GM18951 (cell line): Measurements from ENCODE around the gene HACL1.
"Not testable (repeated sequence)": the region's sequence is repeated elsewhere in the genome, so short reads cannot be mapped to it uniquely, and the experiment has no call there.

Experiments used
- POLR2A ChIP-seq: IDR thresholded peaks from 4 replicates; pipeline ENCODE4 v1.6.1; 2011; ENCODE audit warnings: mild to moderate bottlenecking; ENCODE audit not compliant: insufficient read length, insufficient read depth; ENCODE audit errors: extremely low read depth
- in situ Hi-C: fragments of 300-500 bp; cut with MboI; formaldehyde crosslinking; loops from one replicate; pipeline ENCODE4 v1.12.0; 2022; ENCODE audit warnings: low sequenced_read_pairs, mixed read lengths, inconsistent platforms; ENCODE audit not compliant: unreplicated experiment

HACL1 gene

DNA sequence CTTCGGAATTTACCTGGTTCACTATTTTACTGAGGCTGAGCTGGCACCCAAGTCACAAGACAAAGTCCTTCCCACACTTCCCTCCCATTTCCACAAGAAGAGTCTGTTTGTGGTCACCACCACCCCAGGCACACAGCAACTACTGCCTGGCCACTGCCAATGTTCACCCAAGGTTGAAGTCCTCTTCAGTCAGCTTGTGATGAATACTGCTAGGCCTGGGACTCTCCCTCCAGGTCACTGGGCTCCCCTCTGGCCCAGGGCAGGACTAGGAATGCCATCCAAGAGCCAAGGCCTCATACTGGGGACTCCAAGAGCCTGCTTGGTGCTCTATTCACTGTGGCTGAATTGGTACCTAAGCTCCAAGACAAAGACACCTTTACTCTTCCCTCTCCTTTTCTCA lies 49.5 kb downstream of the HACL1 start:
- in situ Hi-C loops, result loop anchor here (25.0 kb wide), 1 partner anchor 340 kb away; the partner anchor contains the start of gene CAPN7
- TF ChIP-seq POLR2A, result no peak

DNA sequence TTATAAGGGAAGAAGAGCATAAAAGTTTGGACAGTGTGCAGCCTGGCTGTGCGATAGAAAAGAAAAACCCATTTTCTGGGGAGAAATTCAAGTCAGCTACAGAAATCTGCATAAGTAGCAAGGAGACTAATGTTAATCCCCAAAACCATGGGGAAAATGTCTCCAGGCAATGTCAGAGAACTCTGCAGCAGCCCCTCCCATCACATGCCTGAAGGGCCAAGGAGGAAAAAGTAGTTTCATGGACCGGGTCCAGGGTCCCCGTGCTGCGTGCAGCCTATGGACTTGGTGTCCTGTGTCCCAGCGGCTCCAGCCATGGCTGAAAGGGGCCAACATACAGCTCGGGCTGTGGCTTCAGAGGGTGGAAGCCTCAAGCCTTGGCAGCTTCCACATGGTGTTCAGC lies 51.5 kb downstream of the HACL1 start:
- in situ Hi-C loops, result loop anchor here (25.0 kb wide), 1 partner anchor 338 kb away; the partner anchor contains the start of gene CAPN7
- TF ChIP-seq POLR2A, result no peak

DNA sequence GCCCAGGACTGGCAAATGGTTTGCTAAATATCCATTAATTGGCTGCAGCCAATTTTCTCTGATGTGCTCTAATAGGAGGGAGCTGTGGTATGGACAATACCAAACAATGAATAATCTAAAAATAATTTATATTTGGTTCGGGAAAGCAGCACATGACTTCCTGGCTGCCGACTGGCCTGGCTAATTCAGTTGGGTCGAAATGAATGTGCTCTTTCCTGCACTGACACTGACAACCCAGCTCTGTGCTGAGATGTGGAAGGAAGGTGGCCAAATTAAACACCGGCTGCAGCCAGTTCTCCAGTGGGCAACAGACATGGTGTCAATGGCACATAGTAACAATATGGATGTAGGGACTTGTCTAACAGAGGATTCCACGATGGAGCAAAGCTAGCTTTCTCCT lies 58.8 kb downstream of the HACL1 start:
- TF ChIP-seq POLR2A, result no peak
- in situ Hi-C loops, result no loop called here

DNA sequence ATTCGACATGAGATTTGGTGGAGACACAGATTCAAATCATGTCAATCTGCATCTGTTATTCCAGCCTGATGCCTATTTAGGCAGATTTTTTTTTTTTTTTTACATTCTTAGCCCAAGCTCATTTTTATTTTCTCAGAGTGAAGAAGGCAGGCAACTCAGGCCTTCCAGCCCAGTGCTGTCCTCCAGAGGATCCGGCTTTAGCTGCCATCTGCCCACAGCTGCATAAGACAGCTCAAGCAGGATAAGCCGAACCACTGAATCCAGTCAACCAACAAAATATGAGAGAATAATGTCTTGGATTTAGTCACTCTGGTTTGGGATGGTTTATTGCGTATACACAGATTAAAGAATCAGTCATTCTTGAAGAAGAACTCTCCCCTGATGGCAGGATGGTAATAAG lies 60.0 kb downstream of the HACL1 start:
- no peak for TF ChIP-seq POLR2A
- in situ Hi-C loops, result no loop called here

DNA sequence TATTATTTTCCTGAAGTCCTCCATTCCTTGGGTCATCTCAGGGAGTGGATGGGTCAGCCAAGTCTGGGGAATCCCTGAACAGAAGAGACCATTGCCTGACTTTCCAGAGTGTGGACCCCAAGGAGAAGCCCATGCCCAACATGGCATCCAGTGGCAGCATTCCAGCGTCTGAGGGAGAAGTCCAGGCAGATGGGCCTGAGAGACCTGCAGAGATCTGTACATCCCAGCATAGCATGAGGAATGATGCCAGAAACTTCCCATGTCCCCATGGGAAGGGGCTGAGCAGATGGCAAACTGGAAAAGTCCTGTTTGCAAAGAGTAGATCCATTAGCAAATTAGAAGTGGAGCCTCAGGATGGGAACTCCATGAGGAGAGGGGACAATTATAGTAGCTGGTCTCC lies 62.3 kb downstream of the HACL1 start:
- TF ChIP-seq POLR2A, result no peak
- in situ Hi-C loops, result no loop called here

DNA sequence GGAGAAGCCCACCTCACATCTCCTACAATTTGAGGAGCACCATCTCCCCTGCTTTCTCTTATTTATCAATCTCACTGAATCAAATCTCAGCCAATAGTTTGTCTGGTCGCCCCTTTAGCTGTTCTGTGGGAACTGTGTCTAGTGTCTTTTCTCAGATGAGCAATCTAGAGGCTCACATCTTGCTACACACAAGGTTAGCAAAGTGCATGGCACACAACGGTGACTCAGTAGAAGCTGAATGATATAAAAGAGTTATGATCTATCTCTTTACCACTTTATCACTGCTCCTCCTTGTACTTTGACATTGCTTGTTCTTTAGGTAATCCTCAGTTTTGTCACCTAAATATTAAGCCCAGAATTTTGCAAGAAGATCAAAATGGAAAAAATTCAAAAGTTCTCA lies 63.0 kb downstream of the HACL1 start:
- in situ Hi-C loops, result no loop called here
- no peak for TF ChIP-seq POLR2A

DNA sequence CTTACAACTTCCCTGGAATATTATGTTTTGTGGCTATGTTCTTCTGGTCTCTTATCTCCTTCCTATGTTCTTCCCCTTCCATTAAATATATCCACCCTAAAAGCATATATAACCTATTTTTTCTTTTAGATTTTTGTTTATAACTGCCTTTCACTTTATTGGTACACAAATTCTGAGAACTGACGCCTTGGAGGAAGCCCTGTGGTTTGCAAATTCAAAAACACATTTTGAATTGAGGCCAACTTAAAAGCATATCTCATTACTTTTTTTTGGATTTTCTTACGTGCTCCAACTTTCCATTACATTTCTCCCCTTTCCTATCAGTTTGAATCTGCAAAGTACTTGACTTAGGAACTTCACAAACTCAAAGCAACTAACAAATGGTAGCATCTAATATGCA lies 64.5 kb downstream of the HACL1 start:
- TF ChIP-seq POLR2A, result no peak
- in situ Hi-C loops, result no loop called here

DNA sequence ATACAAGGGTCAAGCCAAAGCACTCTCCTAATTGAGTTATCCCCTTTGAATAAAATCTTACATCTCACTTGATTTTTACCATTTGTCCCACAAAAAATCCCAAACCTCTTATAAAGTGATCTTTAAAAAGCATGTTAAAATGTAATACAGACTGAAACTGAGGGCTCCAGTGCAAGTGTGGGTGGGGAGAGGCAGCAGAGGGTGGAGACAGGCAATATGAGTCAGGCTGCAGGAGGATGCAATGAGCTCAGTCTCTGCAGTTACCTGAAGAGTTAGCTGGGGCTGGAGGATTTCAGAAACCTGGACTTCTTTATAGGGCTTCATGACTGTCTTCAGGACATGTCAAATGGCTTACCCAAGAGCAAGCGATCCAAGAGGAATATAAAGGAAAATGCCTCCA lies 65.6 kb downstream of the HACL1 start:
- TF ChIP-seq POLR2A, result no peak
- in situ Hi-C loops, result no loop called here

DNA sequence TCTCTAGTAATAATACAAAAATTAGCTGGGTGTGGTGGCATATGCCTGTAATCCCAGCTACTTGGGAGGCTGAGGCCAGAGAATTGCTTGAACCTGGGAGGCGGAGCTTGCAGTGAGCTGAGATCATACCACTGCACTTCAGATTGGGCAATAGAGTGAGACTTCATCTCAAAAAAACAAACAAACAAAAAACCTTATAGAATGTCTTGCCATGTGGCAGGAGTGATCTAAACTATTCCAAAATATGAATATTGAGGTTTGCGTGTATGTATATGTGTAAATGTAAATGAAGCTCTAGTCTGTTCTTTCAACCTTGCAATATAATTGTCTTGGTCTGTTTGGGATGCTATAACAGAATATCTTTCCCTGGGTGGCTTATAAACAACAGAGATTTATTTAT lies 68.8 kb downstream of the HACL1 start:
- in situ Hi-C loops, result not testable (repeated sequence)

DNA sequence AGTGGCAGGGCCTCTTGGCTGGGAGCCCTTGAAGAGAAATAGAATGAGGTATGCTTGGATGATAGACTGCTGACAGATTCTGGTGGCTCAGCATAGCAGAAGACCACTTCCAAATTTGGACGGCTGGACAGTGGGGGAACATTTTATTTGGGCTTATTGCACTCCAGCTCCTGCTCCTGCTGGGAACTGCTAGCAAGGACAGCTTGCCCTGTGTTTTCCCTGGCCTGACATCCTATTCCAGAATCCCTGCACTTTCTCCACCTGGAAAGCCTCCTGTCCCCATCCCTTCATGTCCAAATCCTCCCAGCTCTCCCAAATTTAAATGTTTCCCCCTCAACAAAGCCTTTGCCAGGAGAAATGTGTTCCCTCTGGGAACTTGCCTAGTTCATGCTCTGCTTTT lies 70.0 kb downstream of the HACL1 start:
- in situ Hi-C loops, result no loop called here
- TF ChIP-seq POLR2A, result no peak

DNA sequence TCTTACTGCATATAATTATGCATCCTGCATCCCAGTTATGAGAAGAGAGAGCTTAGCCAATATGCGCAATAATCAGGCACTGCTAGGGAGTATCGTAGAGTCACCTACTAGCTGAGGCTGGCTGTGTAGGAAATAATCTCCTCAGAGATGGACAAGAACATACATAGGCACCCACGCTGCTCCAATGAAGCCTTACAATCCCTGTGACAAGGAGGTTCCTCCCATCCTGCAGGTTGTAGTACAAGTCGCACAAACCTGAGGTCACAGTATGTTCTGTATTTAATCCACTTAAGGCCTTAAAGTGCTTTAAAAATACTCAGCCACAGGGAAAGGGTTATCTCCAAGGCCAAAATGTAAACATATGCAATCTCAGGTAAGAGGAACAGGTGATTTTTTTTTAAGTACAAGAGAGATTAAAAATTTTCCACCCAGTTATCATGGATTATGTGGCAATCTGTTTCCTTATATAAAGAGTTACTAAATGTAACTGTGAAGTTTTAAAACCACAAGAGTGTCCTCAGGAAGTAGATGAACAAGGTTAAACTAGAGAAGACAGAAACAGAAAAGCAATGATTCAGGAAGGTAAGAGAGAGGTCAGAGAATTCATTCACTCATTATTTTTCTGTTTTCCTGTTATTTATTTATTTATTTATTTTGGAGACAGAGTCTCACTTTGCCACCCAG lies 72.4 kb downstream of the HACL1 start:
- in situ Hi-C loops, result no loop called here
- TF ChIP-seq POLR2A, result no peak

DNA sequence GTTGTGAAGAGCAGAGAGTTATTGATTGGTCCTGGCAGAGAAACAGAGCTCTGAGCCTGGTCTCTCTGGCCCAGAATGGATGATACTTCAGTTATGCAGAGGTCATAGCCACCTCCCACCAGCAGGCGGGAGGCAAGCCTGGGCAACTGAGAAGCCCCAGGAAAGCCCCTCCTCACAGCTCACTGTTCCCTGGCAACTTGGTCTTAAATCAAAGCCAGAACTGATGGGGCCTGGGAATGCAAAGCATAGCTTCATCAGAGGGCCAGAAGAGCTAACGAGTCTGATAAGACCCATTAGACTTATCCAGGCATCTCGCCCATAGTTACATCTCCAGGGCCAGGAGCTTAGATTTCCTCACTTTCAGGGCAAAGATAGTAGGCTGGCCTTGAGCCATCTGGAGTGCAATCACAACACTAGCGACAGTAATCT lies 74.3 kb downstream of the HACL1 start:
- in situ Hi-C loops, result no loop called here
- TF ChIP-seq POLR2A, result no peak

DNA sequence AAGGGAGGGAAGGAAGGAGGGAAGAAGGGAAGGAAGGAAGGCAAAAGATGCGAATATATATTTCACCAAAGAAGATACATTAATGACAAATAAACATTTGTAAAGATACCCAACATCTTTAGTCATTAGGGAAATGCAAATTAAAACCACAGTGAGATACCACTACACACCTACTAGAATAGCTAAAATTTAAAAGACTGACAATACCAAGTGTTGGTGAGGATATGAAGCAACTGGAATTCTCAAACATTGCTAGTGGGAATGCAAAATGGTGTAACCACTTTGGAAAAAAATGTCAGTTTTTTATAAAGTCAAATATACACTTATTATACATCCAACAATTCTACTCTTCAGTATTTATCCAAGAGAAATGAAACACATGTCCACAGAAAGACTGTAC lies 75.6 kb downstream of the HACL1 start:
- in situ Hi-C loops, result no loop called here
- TF ChIP-seq POLR2A, result no peak

DNA sequence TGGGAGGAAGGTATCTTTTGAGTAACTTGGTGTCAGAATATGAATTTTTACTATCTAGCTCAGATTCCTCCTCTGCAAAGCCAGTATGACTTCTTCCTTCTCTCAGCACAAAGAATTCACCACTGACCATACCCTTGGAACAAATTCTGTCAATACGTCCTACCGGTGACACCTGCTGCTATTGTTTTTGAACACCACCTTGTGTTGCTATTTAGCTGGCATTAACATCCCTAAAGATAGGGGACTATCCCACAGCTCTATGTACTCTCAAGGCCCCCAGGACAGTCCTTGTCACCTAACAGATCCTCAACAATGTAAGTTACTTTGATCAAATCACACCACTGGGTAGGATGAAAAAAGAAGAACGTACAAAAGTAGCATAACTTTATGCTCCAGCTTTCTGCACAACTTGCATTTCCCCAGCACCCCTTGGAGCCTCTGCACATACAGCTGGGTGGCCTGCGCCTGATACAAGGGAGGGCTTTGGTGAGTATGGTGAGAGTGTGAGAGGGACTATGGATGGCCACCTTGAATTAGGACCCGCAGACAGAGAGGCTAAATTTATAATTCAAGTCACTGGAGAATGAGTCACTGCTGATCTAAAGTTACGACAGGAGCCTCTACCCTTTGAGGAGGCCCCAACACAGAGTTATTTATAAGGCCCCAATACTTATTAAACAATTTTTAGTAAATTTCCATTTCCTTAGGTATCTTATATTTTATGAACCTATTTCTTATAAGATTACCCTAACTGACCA lies 77.5 kb downstream of the HACL1 start:
- in situ Hi-C loops, result no loop called here
- no peak for TF ChIP-seq POLR2A

DNA sequence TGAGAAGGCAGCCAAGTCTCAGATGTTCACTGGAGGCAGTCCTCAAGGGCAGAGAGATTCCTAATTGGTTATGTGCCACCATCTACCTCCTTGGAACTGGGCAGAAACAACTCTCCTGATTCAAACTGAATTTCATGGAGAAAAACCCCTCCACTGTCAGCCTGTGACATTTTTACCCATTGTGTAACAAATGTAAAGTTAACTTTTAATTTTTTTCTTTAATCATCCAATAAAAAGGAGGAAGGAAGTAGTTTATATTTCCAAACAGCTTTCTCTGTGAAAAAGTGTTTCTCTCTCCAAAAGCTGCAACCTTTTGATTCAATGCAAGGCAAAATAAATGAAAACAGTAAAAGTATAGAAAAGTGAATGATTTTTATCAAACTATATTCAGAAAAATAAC lies 79.4 kb downstream of the HACL1 start:
- in situ Hi-C loops, result no loop called here

DNA sequence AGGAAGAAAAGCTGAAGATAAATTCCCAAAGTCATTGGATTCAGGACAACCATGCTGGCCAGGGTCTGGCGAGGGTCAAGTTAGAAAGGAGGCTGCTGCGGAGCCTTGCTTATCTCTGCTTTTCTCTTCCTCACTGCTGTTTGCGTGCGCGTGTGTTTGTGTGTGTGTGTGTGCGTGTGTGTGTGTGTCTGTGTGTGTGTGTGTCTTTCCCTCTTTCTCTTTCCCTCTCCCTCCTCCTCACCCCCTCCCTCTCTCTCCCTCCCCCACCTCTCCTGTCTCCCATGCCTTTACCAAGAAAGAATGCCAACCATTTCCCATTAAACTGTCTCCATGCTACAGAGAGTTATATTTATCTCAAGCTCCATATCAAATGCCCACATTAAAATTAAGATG lies 79.8 kb downstream of the HACL1 start, which contains the start of gene COLQ:
TSS of gene COLQ (minus strand) at position 134 of the 393 bp plus-strand sequence. CDS start at position 53, 81 bp downstream.
- no peak for TF ChIP-seq POLR2A
- in situ Hi-C loops, result no loop called here

More for the DNA sequence above, 79.4 kb downstream of the HACL1 start:
- TF ChIP-seq POLR2A, result no peak
